Measurements from ENCODE around the gene KDELR3. TPM values are rescaled to one million over a fixed set of nuclear protein-coding genes. Genes with fewer than 3 reads are reported as not detected.

The KDELR3 gene
- total RNA-seq, 1 donor from 2014 or later, result 127 TPM

DNA sequence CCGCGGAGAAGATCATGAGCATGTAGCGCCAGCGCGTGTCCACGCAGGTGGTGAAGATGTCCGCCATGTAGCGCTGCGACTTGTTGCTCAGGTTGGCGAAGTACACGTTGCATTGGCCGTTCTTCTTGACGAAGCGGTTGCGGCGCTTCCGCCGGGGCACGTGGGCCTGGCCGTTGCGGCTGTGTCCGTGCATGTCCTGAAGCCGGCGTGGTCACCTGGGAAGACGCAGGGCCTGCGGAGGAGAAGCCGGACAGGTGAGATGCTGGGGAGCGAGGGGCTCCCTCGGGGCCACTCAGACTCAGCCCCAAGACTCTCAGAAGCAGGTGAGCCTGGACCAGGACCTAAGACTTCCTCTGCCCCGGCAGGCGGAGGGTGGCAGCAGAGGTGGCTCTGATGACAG lies 40.0 kb upstream of the KDELR3 start:
- DNase-seq (ENCODE audit: low spot score), result no peak
- Mint-ChIP-seq H3K9me3 (ENCODE audit: low read depth) (no peaks in the 10 kb centered on the region), H3K4me1 (ENCODE audit: low read depth) (no peaks in the 10 kb centered on the region), H3K27me3 (ENCODE audit: low read depth) (no peaks in the 10 kb centered on the region), H3K36me3 (ENCODE audit: low read depth) (no peaks in the 10 kb centered on the region), H3K4me3 (ENCODE audit: unreplicated experiment) (no peak overlapping the region), H3K27ac (ENCODE audit: unreplicated experiment) (no peak overlapping the region)
- TF ChIP-seq CTCF (IDR thresholded peaks at IDR 0.05), result no peak

- Mint-ChIP-seq H3K4me3 (ENCODE audit: unreplicated experiment) (no peak overlapping the region), H3K27me3 (ENCODE audit: low read depth) (no peaks in the 10 kb centered on the region), H3K9me3 (ENCODE audit: low read depth) (no peaks in the 10 kb centered on the region), H3K27ac (ENCODE audit: unreplicated experiment) (no peak overlapping the region), H3K36me3 (ENCODE audit: low read depth) (no peaks in the 10 kb centered on the region), H3K4me1 (ENCODE audit: low read depth) (no peaks in the 10 kb centered on the region)
- no peak for TF ChIP-seq CTCF (IDR thresholded peaks at IDR 0.05)
- no peak for DNase-seq (ENCODE audit: low spot score)
These were observed 39.2 kb upstream of the KDELR3 start for GRCh38 chr22:38428714-38429113.

- no peaks in the 10 kb centered on the region for H3K27me3 Mint-ChIP-seq (ENCODE audit: low read depth)
- H3K4me3 Mint-ChIP-seq (ENCODE audit: unreplicated experiment), result no peak overlapping the region
- no peak for TF ChIP-seq CTCF (IDR thresholded peaks at IDR 0.05)
- H3K36me3 Mint-ChIP-seq (ENCODE audit: low read depth), result no peaks in the 10 kb centered on the region
- no peaks in the 10 kb centered on the region for H3K4me1 Mint-ChIP-seq (ENCODE audit: low read depth)
- no peak for DNase-seq (ENCODE audit: low spot score)
- H3K9me3 Mint-ChIP-seq (ENCODE audit: low read depth), result no peaks in the 10 kb centered on the region
- no peak overlapping the region for H3K27ac Mint-ChIP-seq (ENCODE audit: unreplicated experiment)
These were observed 38.3 kb upstream of the KDELR3 start for GRCh38 chr22:38429499-38430068.

GRCh38 chr22:38431266-38432010 lies 36.5 kb upstream of the KDELR3 start:
- Mint-ChIP-seq H3K27ac (ENCODE audit: unreplicated experiment) (no peak overlapping the region), H3K27me3 (ENCODE audit: low read depth) (no peaks in the 10 kb centered on the region), H3K9me3 (ENCODE audit: low read depth) (no peaks in the 10 kb centered on the region), H3K4me3 (ENCODE audit: unreplicated experiment) (no peak overlapping the region), H3K36me3 (ENCODE audit: low read depth) (no peaks in the 10 kb centered on the region), H3K4me1 (ENCODE audit: low read depth) (no peaks in the 10 kb centered on the region)
- TF ChIP-seq CTCF (IDR thresholded peaks at IDR 0.05), result no peak
- DNase-seq (ENCODE audit: low spot score), result no peak

- H3K36me3 Mint-ChIP-seq (ENCODE audit: low read depth), result no peaks in the 10 kb centered on the region
- H3K27ac Mint-ChIP-seq (ENCODE audit: unreplicated experiment), result no peak overlapping the region
- H3K4me3 Mint-ChIP-seq (ENCODE audit: unreplicated experiment), result no peak overlapping the region
- no peak for DNase-seq (ENCODE audit: low spot score)
- no peaks in the 10 kb centered on the region for H3K4me1 Mint-ChIP-seq (ENCODE audit: low read depth)
- TF ChIP-seq CTCF (IDR thresholded peaks at IDR 0.05), result no peak
- no peaks in the 10 kb centered on the region for H3K27me3 Mint-ChIP-seq (ENCODE audit: low read depth)
- H3K9me3 Mint-ChIP-seq (ENCODE audit: low read depth), result no peaks in the 10 kb centered on the region
These were observed 35.6 kb upstream of the KDELR3 start for GRCh38 chr22:38432264-38432663.

Measured in chondrocyte (in vitro differentiated cells).